ENCODE measurements around the gene SEPTIN12.
"Not testable (repeated sequence)": the region's sequence is repeated elsewhere in the genome, so short reads cannot be mapped to it uniquely, and the experiment has no call there.

The SEPTIN12 gene

DNA sequence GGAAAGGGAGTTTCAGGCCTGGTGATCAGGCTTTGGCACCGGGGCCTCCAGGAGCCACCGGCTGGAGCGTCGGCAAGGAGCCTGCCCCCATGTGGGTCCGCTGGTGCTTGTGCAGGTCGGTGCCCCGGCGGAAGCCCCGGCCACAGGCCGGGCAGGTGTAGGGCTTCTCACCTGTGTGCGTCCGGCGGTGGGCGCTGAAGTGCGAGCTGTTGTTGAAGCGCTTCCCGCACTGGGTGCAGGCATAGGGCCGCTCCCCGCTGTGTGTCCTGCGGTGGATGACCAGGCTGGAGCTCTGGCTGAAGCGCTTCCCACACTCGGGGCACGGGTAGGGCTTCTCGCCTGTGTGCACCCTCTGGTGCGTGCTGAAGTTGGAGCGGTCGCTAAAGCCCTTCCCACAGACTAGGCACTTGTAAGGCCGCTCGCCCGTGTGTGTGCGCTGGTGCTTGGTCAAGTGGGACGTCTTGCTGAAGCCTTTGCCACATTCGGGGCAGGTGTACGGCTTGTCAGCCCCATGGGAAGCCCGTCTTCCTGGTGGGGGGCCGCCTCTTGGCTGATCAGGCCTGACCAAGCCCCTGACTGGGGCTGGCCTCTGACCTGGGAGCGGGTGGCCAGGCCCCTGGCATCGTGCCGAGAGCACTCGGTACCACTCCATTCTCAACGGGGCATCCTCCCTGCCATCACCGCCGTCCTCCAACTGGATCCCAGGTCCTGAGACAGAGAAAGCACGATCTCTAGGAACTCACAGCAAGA lies 35.6 kb downstream of the SEPTIN12 start:
- no peak for DNase-seq

DNA sequence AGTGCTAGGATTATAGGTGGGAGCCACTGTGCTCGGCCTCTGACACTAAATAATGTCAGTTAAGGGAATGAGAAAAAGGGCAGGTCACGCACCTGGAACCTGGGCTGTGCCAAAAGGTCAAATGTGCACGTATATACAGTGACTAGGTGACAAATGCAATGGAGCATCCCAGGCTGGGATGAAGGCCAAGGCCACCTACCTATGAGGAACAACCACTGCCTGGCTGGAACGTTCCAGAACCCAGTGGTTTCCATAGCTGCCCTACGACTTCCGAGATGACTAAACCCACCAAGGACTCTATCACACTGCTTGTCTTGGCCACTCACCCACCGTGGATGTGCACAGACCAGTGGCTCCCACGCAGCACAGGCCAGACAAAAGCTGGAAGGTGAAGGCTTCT lies 37.2 kb downstream of the SEPTIN12 start:
- DNase-seq, result no peak

DNA sequence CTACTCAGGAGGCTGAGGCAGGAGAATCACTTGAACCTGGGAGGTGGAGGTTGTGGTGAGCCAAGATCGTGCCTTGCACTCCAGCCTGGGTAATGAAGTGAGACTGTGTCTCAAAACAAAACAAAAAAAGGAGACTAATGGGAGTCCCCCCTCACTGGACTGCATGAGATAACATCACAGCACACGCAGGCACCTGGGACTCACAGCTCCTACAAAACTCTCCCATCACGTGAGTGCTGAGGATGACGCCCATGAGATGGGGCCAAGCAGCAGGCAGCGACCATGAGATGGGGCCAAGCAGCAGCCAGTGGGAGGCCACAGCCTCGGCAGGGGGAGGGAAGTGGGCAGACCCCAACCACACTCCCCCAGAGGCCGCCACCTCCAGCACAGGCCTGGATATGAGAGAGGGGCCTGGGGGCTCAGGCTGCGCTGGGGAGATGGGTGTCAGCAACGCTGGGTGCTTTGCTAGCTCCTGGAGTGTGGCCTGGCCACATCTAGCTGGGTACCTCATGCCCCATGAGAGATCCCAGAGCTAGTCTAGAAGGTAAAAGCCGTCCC lies 38.4 kb downstream of the SEPTIN12 start:
- DNase-seq, result no peak

- DNase-seq, result no peak
Observed at GRCh38 chr16:4748682-4749411, 39.3 kb downstream of the SEPTIN12 start.

DNA sequence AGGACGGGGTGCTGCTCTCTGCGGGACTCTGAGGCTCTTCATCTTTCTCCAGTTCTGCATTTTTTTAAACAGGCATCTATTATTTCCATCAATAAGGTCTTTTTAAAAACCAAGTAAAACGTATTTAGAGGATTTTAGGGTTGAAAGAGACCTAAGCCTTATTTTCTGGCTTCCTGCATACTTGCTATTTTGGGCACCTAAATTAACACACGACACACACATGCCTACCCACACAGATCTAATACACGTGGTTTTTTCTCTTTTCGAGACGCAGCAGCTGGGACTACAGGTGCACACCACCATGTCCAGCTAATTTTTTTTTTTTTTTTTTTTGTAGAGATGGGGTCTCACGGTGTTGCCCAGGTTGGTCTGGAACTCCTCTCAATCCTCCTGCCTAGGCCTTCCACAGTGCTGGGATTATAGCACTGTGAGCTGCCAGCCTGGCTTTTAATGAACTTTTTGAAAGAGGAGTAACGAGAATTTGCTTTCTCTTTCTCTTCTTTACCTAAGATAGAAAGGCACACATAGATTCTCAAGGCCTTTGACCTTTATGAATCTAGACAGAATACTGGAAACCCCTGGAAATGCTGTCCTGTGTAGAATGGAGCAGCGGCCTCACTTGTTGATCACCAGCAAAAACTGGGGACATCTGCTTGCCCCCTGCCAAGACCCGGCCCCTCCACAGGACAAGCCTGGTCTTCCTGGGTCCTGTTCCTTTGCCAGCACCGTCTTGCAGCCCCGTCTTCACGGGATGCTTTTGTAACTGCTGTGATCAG lies 40.1 kb downstream of the SEPTIN12 start:
- DNase-seq, result no peak

DNA sequence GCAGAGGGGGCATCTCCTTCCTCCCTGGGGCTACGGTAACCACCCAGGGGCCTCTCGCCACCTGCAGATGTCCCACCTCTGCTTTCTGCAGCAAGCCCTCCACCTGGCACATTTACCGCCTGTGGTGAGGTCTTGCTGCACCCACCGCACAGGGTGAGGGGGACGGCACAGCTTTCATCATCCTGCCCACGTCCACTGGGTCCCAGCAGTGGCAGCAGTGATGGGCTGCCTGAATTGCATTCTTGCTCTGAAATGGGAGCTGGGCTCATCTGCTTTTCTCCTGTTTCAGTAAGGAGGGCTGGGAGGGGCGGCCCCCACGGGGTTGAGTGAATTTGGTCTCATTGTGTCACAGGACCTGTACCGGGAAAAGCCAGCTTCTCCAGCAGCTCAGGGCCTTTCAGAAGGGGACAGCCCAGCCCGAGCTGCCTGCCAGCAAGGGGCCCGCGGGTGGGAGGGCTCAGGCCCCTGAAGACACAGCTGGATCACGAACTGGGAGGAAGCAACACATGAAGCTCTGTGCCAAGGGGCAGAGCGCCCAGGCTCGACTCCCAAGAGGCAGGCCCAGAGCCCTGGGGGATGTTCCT lies 41.1 kb downstream of the SEPTIN12 start:
- DNase-seq, result no peak

DNA sequence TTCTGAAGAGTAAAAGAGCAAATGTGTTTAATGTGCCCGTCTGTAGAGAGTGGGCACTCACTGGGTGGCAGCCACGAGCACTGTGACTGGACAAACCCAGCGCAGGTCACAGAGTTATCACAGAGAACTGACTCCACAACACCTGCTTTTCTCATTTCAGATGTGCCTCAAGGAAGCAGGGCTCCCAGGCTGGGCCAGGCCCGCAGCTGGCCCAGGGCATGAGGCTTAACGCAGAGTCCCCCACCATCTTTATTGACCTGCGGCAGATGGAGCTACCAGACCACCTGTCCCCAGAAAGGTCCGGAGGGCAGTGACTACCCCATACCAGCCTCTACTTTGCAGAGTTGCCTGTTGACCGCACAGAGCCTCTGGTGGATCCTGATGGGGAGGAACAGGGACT lies 41.9 kb downstream of the SEPTIN12 start:
- no peak for DNase-seq

DNA sequence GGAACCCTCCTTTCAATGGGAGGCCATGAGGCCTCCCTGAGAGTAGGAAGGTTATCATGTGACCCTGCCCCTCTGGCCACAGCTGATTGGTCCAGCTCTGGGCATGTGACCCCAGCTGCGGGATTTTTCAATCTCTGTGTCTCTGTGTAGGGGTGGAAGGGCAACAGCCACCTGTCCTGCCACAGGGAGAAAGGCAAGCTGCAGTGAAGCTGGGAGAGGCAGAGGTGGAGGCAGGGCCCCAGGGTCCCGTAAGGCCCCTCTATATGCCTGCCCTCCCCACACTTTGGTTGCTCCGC lies 42.9 kb downstream of the SEPTIN12 start:
- DNase-seq, result no peak

DNA sequence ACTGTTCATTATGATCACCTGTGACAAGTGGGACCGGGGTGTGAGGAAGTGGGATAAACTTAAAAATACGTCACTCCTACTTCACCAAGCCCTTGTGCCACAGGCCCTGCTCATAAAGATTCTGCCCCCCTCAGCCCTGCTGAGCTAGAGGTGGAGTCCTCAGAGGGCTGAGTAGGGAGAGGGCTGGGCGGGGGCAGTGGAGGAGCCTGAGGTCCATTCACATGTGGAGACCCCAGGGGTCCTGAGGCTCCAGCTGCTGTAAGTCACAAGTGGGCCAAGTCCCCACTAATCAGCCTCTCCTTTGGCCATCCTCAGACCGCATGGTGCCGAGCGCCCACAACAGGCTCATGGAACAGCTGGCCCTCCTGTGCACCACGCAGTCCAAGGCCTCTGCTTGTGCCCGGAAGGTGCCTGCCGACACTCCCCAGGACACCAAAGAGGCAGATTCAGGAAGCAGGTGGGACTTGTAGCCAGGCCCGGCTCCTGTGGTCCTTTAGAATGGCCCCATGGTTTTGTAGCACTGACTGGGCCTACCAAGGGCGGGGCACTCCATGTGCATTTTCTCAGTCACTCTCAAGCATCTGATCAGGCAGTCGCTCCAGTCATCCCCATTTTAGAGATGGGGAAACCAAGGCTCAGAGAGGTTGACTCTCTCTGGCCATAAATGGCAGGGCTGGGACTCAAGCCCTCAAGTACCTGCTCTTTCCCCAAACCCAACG lies 43.4 kb downstream of the SEPTIN12 start:
- DNase-seq, result no peak

GRCh38 chr16:4743226-4743878 lies 44.8 kb downstream of the SEPTIN12 start:
- DNase-seq, result no peak

- DNase-seq, result not testable (repeated sequence)
Observed at GRCh38 chr16:4738370-4738769, 49.8 kb downstream of the SEPTIN12 start.

DNA sequence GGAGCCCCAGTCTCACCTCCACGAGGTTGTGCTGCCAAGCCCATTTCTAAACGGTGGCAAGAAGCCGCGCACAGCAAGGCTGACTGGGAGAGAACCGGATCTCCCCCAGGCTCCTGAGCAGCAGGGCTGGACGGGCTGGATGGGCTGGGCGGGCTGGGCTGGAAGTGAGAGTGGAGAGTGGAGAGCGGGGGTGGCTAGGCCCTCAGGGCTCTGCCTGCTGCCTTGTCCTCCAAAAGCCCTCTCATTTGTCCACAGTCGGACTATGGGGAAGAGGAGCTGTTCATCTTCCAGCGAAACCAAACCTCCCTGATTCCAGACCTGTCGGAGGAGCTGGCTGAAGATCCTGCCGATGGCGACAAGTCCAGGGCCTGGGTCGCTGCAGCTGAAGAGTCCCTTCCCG lies 50.6 kb downstream of the SEPTIN12 start:
- DNase-seq, result no peak

- no peak for DNase-seq
Observed at GRCh38 chr16:4736546-4736945, 51.6 kb downstream of the SEPTIN12 start.

DNA sequence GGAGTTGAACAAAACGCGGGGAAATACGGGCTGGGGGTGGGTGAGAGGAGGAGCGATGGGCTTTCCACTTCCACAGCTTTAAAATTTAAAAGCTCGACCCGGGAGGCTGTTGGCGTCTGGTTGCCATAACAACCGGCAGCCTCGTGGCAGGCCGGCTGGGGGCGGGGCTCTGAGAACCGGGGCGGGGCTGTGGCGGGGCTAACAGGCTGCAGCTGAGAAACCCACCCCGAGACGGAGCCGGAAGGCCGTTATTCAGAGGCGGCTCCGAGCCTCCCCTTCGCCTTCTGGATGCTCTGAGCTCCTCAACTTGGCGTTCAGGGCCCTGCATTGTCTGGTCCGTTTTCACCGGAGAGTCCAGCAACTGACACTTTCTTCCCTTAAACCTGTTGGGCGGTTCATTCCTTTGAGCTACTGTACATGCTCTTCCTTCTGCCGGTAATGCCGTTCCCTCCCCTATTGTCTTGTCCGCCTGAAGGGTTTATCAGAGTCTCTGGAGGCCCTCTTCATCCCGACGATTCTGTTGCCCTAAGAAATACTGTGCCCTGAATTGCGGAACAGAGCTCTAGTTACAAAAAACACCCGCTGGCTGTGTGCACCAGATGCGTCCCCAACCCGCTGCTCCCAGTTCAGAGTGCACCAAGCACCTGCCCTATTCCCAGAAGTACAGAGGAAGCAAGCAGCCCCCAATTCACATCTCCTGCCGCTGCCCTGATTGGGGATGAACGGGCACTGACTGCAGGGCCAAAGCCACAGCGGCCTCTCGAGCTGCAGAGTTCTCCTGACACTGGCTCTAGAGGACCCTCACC lies 53.2 kb downstream of the SEPTIN12 start:
- peak; percentile 84 for DNase-seq

DNA sequence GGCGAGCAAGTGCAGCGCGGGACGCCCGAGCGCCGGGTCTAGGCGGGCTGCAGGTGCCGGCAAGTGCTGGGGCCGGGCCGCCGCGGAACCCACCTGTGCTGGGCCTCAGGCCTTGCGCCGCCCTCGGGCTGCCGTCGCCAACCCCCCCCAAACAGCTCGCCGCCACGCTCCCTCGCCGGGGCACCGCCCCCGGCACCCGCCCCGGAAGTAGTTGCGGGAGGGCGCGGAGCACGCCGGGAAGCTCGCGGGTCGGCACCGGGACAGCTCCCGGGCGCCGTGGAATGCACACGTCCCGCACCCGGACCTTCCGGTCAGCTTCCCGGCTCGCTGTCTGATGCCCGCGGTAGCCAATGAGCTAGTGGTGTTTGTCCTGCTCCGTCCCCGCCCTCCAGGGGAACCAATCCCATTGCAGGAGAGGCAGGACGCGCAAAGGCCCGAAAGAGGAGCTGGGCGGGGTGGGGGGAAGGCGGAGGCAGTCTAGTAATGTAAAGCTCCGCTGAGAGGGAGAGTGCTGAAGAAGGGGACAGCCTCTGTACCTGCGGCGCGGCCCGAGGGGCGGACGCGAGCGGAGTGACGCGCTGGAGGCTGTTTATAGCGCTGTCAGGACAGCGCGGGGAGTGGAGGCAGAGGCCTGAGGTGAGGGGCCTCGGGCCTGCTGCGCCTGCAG lies 53.9 kb downstream of the SEPTIN12 start, which contains the start of the genes ANKS3 and DNAAF8:
TSS of gene ANKS3 (minus strand) at position 209 of the 667 bp plus-strand sequence. CDS start 4,122 bp downstream, outside the sequence.
TSS of gene DNAAF8 (plus strand) at position 475 of the 667 bp plus-strand sequence. CDS start 1,978 bp downstream, outside the sequence.
- DNase-seq, result peak; percentile 98

GRCh38 chr16:4733747-4734062 lies 54.4 kb downstream of the SEPTIN12 start:
- no peak for DNase-seq

DNA sequence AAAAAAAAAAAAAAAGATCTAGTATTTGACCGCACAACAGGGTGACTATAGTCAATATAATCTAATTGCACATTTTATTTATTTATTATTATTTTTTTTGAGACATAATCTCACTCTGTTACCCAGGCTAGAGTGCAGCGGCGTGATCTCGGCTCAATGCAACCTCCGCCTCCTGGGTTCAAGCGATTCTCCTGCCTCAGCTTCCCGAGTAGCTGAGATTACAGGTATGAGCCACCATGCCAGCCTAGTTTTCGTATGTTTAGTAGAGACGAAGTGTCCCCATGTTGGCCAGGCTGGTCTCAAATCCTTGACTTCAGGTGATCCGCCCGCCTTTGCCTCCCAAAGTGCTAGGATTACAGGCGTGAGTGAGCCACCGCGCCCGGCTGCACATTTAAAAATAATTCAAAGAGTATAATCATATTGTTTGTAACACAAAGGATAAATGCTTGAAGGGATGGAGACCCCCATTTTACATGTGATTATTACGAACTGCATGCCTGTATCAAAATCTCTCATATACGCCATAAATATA lies 54.9 kb downstream of the SEPTIN12 start:
- DNase-seq, result no peak

DNA sequence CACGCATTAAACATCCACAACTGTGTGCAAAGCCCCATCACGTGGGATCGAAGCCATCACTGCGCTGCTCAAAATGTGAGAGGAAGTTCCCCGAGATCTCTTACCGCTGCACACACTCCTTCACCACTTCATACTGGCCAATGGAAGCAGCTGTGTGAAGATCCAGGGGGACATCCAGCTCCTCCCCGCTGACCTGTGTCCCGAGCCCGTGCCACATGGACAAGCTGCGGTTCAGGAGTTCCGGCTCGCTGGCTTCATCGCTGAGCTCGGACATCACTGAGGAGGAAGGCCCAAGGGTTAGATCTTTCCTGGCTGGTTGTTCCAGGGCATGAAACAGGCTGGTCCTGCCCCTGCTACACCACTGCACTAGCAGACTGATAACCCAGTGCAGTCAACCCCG lies 58.3 kb downstream of the SEPTIN12 start:
- no peak for DNase-seq

GRCh38 chr16:4728676-4729075 lies 59.5 kb downstream of the SEPTIN12 start:
- DNase-seq, result no peak
